Measurements from ENCODE around the gene TLCD4.
A peak's percentile ranks its signal among the peaks of the same experiment; 100 is the strongest.

Gene TLCD4

DNA sequence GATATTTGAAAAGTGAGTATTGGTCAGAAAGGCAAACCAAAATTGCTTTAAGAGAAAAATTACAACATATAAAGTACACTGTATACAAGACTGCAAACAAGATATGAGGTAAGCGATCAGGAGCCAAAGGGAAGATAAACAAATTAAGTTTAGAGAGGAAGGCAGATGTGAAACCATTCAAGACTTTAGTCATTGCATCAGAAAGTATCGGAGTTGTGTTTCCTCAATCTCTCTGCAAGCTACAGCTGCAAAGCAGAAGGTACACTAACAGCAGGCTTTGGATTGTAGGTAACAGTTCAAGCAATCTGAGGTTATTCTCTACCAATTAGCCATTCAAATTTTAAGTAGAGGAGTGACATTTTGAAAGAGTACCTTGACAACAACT lies 21.3 kb upstream of the TLCD4 start:
- no peak for DNase-seq (ENCODE audit: low read depth in 2 of 2)

DNA sequence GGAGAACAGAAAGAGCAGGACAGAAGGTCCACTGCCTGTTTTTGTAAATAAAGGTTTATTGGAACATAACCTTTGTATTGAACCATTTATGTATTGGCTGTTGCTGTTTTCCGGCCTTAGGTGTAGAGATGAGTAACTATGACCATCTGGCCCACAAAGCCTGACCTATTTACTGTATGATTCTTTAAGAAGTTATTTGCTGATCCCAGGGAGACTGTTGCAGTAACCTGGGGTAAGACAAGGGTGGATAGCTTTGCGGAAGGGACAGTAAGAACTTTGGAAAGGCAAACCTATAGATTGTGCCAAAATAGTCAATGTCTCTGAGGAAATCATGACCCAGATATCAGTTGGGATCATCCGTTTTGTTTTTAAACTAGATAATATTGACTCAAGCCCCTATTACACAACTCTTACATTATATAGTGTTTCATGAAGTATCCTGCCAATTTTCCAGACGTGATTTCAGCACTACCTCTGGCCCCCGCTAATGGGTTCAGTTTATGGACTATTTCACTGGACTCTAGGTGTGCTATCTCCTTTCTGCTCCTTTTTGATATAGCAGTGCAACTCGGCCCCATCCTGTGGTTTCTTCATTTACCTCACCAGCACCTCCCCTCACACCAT lies 20.8 kb upstream of the TLCD4 start:
- DNase-seq (ENCODE audit: low read depth in 2 of 2), result no peak

DNA sequence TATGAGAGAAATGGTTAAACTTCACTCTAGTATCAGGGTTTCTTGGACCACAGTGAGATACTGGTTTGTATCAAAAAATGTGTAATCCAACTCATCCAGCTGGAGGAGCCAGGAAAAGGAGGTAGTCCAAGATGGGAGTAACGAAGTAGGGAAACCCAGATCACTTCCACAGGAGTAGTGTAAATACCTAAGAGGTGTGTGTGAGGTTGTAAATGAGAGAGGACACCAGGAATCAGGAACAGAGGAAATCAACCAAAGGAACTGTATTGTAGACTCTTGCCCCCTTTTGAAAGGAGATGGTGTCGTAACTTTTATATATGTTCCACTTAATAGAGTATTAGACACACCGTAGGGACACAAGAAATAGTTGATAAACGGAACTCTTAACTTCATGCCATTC lies 19.7 kb upstream of the TLCD4 start:
- DNase-seq (ENCODE audit: low read depth in 2 of 2), result no peak

DNA sequence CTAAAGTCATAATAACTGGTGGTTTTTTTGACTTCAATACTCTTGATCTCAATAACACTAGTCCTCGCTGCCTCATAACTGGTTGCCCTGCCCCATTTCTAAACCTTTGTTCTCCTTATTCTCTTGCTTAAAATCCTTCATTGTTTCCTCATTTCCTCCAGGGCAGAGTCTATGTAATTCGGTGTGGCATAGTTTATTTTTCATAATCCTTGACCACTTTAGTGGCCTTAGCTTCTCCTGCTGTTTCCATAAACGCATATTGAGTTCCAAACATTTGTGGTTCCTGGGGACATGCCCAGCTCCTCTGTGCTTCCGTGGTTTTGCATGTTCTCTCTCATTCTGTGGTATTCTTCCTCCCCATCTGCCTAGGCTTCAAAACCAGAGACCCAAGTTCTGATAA lies 19.0 kb upstream of the TLCD4 start:
- DNase-seq (ENCODE audit: low read depth in 2 of 2), result no peak

DNA sequence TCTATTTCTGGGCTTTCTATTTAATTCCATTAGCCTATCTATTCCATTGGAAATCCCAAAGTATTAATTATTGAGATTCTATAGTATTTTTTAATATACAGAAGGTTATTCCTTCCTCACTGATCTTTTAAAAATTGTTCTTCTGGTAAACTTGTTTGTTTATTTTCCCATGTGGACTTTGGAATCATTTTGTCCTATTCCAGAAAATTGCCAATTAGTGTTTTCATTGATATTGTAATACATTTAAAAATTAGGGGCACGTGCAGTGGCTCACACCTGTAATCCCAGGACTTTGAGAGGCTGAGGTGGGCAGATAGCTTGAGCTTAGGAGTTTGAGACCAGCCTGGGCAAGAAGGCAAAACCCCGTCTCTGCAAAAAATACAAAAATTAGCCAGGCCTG lies 8.4 kb upstream of the TLCD4 start:
- DNase-seq (ENCODE audit: low read depth in 2 of 2), result no peak

DNA sequence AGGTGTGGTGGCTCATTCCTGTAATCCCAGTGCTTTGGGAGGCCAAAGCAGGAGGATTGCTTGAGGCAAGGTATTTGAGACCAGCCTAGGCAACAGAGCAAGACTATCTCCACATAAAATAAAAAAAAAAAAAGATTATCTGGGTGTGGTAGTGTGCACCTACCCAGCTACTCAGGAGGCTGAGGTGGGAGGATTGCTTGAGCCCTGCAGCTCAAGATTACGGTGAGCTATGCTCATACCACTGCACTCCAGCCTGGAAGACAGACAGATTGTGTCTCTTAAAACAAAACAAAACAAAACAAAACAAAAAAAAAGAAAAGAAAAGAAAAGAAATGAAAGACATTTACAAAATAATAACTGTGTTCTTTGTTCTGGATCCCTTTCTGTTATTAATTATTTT lies 6.1 kb upstream of the TLCD4 start:
- DNase-seq (ENCODE audit: low read depth in 2 of 2), result no peak

DNA sequence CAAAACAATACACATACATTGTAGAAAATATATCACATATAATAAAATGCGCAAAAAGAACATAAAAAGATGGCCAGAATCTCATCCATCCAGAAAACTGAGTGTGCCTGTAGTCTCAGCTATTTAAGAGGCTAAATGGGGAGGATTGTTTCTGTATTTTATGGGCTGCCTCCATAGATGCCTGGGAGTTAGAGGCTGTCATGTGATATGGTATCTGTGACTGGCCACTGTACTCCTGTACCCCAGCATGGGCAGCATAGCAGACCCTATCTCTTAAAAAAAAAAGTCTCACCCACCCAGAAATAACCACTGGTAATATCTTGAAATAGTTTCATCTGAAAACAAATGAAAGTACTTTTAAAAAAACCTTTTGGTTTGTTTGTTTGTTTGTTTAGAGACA lies 3.5 kb upstream of the TLCD4 start:
- DNase-seq (ENCODE audit: low read depth in 2 of 2), result no peak

DNA sequence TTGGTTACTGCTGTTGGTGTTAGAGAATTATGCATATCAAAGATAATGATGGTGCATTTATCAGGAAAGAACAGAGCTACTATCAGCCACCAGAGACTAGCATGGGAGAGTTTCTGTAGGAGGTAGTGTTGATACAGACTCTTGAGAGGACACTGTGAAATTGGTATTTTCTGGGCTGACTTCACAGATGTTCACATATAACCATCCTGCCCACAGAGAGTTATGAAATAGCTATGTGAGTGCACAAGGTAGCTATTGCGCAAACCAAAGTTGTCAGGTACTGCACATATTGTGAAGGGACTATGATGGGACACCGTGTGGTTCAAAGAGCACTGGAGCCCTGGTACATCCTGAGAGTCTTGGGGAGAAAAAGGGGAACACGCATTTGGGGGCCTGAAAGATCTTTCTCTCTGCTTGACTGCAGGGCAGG lies 1.4 kb upstream of the TLCD4 start:
- no peak for DNase-seq (ENCODE audit: low read depth in 2 of 2)

DNA sequence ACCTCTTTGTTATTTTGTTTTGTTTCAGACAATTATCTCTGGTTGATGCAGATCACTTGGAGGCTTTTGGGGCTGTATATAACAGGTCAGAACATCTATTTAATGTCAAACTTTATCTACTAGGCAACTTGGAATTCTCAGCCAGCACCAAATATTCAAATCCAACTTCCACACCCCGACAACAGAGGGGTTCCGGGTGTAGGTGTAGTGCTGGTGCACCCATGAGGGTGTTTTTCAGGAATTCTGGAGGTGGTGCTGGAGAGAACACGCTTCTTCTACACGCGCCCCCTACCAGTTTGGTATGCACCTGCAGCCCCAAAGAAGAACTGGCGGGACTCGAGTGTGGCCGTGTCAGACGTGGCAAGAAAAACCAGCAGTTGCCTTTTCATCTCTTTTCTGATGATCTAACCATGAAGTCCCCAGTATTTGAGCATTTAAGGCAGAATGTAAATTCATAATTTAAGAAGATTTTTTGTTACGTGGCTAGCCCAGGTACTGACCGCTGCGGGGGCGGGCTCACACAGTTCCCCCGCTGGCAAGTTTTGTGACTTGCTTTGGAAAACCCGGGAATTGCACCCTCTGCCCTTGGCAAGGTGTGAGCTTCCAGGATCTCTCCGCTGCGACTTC lies 462 bp upstream of the TLCD4 start:
- DNase-seq (ENCODE audit: low read depth in 2 of 2), result peak in 1 of 2 experiments; percentile 6

DNA sequence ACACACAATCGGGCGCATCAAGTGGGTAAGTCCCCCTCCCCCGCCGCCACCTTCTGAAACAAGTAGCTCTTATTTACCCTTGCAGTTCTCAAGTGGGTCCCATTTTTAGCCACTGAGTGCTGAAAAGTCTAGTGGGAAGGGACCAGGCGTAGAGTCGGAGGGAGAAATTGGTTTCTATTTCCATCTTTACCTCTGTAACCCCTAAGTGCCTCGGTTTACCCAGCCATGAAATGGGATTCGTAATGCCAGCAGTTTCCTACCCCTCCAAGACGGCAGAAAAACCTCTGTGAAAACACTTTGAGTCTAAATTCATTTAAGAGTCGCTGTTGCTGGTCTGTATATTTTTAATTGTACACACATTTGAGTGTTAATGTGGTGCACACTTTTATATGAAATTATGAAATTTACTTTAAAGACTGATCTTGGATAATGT lies 928 bp downstream of the TLCD4 start:
- DNase-seq (ENCODE audit: low read depth in 2 of 2), result no peak

DNA sequence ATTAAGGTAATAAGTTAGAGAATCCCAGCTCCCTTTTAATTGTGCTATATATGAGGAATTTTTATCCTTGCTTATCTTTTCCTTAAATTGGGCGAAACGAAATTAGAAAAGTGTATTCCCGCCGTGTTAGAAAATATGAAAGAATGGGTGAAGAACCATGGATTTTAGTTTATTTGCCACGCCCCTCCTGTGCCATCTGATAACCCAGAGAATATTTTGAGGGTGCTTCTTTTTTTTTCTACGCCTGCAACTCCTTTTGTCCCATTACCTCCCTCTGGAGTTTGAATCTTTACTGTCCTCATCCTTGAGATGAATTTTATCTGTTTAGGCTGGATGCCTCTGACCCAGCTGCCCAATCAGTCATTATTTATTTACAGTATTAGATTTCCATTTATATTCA lies 1.6 kb downstream of the TLCD4 start:
- no peak for DNase-seq (ENCODE audit: low read depth in 2 of 2)

DNA sequence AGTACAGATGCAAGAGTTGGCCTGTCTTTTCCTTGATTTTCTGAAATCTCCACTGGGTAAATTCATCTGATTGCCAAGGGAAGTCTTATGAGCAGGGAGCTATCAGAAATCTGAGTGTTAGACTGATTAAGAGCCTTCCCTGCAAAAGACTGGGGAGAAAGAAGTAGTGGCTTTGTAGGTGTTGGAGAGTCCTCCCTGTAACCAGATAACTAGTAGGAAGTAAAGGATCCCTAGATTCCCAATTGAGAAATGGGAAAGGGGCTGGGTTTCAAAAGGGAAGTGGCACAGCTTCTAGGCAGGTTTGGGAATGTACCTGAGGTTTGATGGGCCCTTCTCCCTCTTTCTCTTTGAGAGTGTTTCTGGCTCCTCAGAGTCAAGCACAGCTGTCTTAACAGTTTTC lies 2.1 kb downstream of the TLCD4 start:
- no peak for DNase-seq (ENCODE audit: low read depth in 2 of 2)

DNA sequence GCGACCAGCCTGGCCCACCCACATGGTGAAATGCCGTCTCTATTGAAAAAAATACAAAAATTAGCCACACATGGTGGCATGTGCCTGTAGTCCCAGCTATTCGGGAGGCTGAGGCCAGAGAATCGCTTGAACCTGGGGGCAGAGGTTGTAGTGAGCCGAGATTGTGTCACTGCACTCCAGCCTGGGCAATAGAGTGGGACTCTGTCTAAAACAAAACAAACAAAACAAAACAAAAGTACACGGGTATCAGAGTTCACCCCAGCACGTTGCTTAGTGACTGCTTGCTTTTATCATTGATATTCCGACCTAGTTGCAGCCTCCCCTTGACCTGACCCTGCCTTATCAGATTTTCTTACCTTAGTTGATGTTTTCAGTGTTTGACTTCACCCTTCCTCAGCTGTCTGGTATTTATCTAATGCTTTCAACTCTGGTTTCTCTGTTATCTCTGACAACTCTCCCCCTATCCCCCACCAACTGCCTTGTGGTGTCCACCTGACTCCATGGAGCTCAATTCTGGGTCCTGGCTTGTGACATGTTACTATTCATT lies 5.1 kb downstream of the TLCD4 start:
- no peak for DNase-seq (ENCODE audit: low read depth in 2 of 2)

DNA sequence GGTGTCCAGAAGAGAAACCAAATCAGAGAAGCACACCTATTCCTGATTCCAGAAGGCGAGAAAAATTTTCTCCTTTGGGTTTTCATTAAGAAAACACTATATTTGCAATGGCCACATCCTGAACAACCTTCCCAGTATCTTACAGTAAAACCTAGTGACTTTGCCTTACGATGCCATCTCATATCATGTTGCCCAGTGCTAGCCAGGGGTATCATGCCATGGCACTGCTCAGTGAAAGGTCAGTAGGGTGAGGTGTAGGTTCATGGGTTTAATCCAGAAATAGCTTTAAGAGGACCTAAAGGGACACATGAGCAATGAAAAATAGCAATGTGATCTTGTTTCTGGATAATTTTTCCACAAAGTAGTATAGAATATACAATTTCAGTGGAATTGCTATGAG lies 7.2 kb downstream of the TLCD4 start:
- DNase-seq (ENCODE audit: low read depth in 2 of 2), result no peak

DNA sequence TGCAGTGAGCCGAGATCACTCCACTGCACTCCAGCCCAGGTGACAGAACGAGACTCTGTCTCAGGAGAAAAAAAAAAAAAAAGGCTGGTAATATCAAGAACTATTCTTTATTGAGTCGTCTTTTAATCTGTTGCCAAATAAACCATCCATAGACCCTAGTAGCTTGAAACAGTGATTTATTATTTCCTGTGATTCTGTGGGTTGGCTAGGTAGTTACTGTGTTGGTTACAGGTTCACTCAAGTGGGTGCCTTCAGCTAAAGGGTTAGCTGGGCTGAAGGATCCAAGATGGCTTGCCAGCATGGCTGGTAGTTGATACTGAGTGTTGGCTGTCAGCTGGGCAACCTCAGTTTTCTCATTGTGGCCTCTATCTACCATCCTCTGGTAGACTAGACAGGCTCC lies 9.2 kb downstream of the TLCD4 start:
- no peak for DNase-seq (ENCODE audit: low read depth in 2 of 2)

DNA sequence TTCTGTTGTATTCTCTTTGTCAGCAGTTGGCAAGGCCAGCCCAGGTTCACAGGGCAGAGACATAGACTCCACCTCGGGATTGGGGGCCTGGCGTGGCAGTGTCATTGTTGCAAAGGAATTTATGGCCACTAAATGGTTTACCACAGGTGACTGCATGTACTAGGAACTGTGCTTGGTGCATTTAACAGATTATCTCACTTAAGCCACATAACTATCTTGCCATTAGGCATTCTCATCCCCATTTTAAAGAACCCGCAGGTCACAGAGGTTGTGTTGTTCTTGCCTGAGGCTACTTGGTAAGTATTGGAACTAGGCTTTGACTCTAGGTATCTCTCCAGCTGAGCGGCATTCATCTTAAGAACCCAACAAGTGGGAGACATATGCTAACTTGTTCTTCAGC lies 9.7 kb downstream of the TLCD4 start:
- DNase-seq (ENCODE audit: low read depth in 2 of 2), result no peak

DNA sequence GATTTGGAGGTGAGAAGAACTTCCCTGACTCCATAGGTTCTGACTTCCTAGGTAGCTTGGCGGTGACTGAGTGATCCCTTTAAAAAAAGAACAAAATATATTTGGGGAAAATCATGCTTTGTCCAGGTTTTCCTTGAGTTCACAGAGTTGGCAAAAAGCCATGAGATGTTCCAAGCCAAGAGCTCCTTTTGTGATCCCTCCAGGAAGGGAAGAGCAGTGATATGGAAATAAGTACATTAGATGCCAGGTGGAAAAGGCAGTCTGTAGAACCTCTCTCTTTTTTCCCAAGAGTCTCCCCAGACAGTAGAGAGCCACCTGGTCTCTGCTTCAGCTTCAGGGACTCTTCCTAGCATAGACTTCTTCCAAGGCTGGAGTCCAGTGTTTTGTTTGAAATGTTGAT lies 10.2 kb downstream of the TLCD4 start:
- no peak for DNase-seq (ENCODE audit: low read depth in 2 of 2)

DNA sequence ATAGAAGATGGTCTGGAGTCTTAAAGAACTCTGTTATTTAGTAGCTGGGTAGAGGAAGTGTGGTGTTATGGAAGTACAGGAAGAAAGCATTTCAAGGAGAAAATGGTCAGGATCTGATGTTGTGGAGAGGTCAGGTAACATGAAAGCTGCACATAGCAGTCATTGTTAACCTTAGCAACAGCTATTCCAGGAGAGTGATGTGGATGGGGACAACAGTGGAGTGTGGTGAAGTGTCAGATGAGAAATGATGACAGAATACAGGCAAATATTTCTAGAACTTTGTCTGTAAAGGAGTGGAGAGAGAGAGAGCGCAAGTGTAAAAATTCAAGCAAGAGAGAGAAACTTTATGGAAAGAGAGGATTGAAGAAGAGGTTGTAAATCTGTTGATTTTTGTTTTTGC lies 15.6 kb downstream of the TLCD4 start:
- no peak for DNase-seq (ENCODE audit: low read depth in 2 of 2)

DNA sequence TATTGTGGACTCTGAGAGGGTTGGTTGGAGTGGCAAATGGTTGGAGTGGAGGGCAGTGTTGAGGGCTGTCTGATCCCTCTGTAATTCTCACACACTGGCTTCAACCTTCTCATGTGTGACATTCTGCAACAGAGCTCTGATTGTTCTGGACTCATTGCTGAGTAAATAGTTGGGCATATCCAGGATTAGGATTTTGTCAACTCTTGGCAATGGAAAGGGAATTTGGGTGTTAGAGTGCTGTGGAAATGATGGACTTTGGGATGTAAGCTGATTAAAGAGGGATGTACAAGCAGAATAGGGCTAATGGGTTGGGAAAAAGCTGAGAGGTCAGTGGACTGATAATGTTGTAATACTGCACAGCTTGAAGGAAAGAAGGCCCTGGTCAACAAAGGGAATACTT lies 16.5 kb downstream of the TLCD4 start:
- no peak for DNase-seq (ENCODE audit: low read depth in 2 of 2)

DNA sequence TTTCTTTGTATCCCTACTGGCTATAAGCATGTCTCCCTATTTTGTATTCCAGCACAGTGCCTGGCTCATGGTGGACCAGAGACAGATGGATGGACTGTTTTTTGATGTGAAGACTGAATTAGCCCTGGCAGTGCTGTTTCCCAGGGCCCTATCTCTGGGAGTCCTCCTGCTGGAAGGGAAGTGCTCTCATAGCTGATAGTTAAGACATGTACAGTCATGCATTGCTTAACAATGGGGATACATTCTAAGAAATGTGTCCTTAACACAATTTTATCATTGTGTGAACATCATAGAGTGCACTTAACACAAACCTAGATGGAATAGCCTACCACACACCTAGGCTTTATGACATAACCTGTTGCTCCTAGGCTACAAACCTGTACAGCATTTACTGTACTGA lies 21.1 kb downstream of the TLCD4 start:
- no peak for DNase-seq (ENCODE audit: low read depth in 2 of 2)

DNA sequence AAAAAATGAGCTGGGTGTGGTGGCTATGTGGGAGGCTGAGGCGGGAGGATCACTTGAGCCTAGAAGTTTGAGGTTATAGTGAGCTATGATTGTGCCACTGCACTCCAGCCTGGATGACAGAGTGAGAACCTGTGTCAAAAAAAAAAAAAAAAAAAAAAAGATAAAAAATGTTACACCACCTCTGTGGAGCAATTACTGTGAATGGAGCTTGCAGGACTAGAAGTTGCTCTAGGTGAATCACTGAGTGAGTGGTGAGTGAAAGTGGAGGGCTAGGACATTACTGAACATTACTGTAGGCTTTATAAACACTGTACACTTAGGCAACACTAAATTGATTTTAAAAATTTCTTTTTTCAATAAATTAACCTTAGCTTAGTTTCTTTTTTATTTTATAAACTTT lies 21.9 kb downstream of the TLCD4 start:
- DNase-seq (ENCODE audit: low read depth in 2 of 2), result no peak

DNA sequence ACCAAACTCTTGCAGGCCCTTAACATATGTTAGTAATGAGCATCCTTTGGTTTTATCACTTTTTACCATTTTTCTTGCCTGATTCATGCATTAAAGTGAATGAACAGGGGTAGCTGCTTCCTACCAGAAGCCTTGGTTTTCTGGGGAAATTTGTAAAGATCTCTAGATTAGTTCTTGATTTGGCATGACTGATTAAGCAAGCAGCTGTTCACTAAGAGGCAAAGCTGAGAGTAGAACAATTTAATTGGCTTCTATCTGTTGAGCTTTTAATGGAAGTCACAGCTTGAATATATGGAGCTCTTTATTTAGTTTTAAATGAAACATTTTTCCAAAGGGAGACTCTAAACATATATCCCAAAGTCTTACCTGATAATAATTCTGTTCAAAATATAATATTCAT lies 23.6 kb downstream of the TLCD4 start:
- no peak for DNase-seq (ENCODE audit: low read depth in 2 of 2)

DNA sequence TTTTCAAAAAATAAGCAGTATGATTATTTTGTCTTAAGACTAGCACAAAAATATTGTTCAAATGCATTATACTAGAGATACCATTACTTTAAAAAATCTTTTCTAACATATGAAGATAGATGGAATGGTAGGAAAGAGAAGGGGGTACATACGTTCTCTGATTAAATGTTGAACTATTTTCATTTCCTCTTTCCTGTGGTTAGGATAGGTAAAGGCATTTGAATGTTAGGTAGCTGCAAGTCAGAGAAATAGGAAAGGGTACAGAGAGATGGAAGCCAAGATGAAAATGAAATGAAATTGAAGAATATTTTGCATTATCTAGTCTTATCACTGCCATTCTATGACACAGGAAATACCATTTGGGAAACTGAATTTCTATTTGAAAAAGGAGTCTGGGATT lies 28.3 kb downstream of the TLCD4 start:
- DNase-seq (ENCODE audit: low read depth in 2 of 2), result no peak

DNA sequence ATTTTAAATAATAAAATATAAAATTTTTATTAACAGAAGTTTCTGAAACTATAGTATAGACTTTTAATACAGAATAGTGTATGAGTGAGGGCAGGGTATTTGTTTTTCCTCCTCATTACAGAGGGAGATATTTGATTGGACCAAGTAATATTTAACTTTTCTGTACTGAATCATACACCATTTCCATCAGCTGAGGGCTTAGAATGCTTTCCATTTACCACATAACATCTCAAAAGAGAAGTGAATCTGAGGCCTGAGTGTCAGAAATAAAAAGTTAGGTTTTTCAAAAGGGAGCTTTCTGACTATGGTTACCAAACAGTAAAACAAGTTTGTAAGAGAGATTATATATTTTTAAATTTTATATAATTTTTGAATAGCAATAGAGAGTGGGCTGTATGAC lies 29.5 kb downstream of the TLCD4 start:
- no peak for DNase-seq (ENCODE audit: low read depth in 2 of 2)
